OCI-LY1 (cell line): ENCODE measurements around the gene OR2D2.

Source experiments
- EZH2 ChIP-seq: fragments of 200-600 bp; sonication (generic), shearing (Covaris generic); IDR thresholded peaks from 2 replicates; pipeline ENCODE4 v1.8.0; 2017; ENCODE audit warnings: borderline replicate concordance, mixed run types, mild to moderate bottlenecking, antibody characterized with exemption, low read length, moderate library complexity, mixed read lengths
- TF ChIP-seq, protein P1 (sequence below): fragments of 200-600 bp; sonication (generic), shearing (Covaris generic); IDR thresholded peaks from 2 replicates; pipeline ENCODE4 v1.5.1; 2017; ENCODE audit warnings: mild to moderate bottlenecking, antibody characterized with exemption, low read length, moderate library complexity, mixed read lengths

DNA sequence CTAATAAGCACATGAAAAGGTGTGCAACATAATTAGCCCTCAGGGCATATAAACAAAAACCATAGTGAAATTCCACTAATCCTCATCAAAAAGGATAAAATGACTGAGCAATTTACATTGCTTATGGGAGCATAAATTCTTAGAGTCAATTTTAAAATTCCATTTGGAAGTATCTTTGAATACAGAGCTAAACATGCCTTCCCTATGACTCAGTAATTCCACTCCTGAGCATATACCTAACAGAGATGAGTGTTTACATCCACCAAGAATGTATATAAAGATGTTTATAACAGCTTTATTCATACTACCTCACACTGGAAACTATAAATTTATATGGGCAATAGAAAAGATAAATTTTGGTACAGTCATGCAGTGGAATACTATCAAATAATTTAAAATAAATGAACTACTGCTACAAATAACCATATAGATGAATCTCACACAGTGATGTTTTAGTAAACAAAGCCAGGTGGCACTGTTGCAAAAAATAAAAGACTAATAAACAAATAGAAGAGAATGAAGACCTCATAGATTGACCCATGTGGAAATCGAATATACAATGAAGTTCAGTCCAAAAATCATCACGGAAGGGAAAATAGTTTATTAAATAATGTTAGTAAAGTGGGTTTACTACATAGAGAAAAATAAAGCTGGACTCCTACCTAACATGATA lies 8.2 kb upstream of the OR2D2 start:
- TF ChIP-seq, protein P1, sequence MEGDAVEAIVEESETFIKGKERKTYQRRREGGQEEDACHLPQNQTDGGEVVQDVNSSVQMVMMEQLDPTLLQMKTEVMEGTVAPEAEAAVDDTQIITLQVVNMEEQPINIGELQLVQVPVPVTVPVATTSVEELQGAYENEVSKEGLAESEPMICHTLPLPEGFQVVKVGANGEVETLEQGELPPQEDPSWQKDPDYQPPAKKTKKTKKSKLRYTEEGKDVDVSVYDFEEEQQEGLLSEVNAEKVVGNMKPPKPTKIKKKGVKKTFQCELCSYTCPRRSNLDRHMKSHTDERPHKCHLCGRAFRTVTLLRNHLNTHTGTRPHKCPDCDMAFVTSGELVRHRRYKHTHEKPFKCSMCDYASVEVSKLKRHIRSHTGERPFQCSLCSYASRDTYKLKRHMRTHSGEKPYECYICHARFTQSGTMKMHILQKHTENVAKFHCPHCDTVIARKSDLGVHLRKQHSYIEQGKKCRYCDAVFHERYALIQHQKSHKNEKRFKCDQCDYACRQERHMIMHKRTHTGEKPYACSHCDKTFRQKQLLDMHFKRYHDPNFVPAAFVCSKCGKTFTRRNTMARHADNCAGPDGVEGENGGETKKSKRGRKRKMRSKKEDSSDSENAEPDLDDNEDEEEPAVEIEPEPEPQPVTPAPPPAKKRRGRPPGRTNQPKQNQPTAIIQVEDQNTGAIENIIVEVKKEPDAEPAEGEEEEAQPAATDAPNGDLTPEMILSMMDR, result 0 out of 2 replicates have a peak, but pooled peaks have one; percentile 11
- TF ChIP-seq EZH2, result no peak
